Tibial nerve (tissue), 4 donors: ENCODE results near the gene SMIM34. TPM values are rescaled to one million over a fixed set of nuclear protein-coding genes. Genes with fewer than 3 reads are reported as not detected.
"Not testable (repeated sequence)": the region's sequence is repeated elsewhere in the genome, so short reads cannot be mapped to it uniquely, and the experiment has no call there.

Source experiments
- DNase-seq, 2 donors: peaks; one replicate each; pipeline ENCODE4 v3.0.0-alpha.2; 2019; ENCODE audit warnings: low spot score in 2 of 2
- H3K27ac ChIP-seq, 4 donors: fragments of 200-600 bp; sonication (generic) in 3 of 4; one replicate each; pipeline ENCODE4 v1.5.1; 2017 to 2019; ENCODE audit warnings: mild to moderate bottlenecking in 1 of 4
- H3K27me3 ChIP-seq, 2 donors: fragments of 200-600 bp; sonication (generic) in 1 of 2; one replicate each; pipeline versions ENCODE4 v1.5.1 to v1.6.0; 2017 to 2019
- H3K36me3 ChIP-seq, 3 donors: fragments of 200-600 bp; sonication (generic); one replicate each; pipeline ENCODE4 v1.5.1; 2018 to 2019
- H3K4me1 ChIP-seq, 4 donors: fragments of 200-600 bp; sonication (generic) in 3 of 4; one replicate each; pipeline ENCODE4 v1.5.1; 2017 to 2019
- H3K4me3 ChIP-seq, 4 donors: fragments of 200-600 bp; sonication (generic) in 3 of 4; one replicate each; pipeline ENCODE4 v1.5.1; 2017 to 2019; ENCODE audit warnings: mild to moderate bottlenecking in 1 of 4, moderate library complexity in 1 of 4
- H3K9me3 ChIP-seq, 4 donors: fragments of 200-600 bp; sonication (generic) in 3 of 4; one replicate each; pipeline ENCODE4 v1.5.1; 2017 to 2019
- WGBS, 2 donors: methylation state at CpG; one replicate each; pipeline ENCODE4 v1.1.5; 2018; 5-methylcytosine and 5-hydroxymethylcytosine counted together
- total RNA-seq, 4 donors: library from RNA; depleted of rRNA; stranded (reverse); fragments of >200 nt; gene quantifications; one replicate each; pipeline ENCODE4 v1.1.0, GENCODE V29; 2016

Gene SMIM34
- not detected for total RNA-seq

DNA sequence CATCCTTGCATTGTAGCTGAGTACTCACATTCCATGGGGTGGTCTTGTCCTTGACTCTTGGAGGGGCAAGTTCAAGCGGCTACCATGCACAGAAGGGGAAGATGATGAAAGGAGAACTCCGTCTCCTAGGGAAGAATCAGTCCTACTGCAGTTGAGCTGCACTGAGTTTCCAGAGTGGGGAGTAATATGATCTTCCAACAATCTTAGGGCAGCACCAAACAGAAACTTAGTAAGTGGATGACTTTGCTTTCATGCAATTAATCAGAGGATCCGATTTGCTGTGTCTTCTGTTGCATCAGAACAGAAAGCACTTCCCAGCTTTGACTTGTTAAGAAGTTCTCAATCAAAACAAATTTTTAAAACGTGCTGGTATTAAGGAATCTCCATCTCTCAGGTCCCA, at the start of gene SMIM34:
SMIM34 (minus strand) TSS at position 147 of the 400 bp plus-strand sequence; CDS start at position 35, 112 bp downstream.
- not testable (repeated sequence) for H3K4me3 ChIP-seq, H3K36me3 ChIP-seq, H3K27me3 ChIP-seq, H3K27ac ChIP-seq, H3K4me1 ChIP-seq, DNase-seq, H3K9me3 ChIP-seq
- WGBS, 2 donors = no CpG with 5 or more reads among the region's 4 CpGs

DNA sequence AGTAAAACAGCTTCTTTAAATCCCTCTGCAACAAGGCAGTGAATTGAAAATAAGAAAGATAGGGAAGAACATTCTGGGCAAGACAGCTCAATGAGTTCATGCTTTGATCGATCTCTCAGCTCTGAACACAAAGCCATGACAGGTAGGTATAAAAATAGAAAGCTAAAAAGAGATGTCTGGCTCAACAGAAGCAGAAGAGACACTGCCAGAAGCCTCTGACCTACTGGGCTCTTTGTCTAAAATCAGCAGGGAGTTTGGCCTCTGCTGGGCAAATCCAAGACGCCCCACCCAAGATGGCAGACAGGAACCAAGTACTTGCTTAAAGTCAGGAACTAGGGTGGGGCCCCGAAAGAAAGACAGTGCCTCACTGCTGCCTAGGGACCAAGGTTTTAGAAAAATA, 43.6 kb upstream of the SMIM34 start:
- not testable (repeated sequence) for H3K4me3 ChIP-seq, H3K9me3 ChIP-seq, H3K27ac ChIP-seq, H3K4me1 ChIP-seq, H3K36me3 ChIP-seq, DNase-seq, H3K27me3 ChIP-seq
- no CpG with 5 or more reads among the region's 3 CpGs for WGBS, 2 donors

- H3K27me3 ChIP-seq, H3K27ac ChIP-seq, H3K36me3 ChIP-seq, H3K9me3 ChIP-seq, H3K4me1 ChIP-seq, DNase-seq, H3K4me3 ChIP-seq: not testable (repeated sequence)
- WGBS, 2 donors = no CpG with 5 or more reads among the region's 36 CpGs
Measured at GRCh38 chr21:34459426-34459825, 35.7 kb upstream of the SMIM34 start.

- WGBS, 2 donors = no CpG with 5 or more reads among the region's 7 CpGs
- DNase-seq, H3K36me3 ChIP-seq, H3K4me3 ChIP-seq, H3K9me3 ChIP-seq, H3K27me3 ChIP-seq, H3K4me1 ChIP-seq, H3K27ac ChIP-seq: not testable (repeated sequence)
Measured at GRCh38 chr21:34458266-34458665, 34.5 kb upstream of the SMIM34 start.

DNA sequence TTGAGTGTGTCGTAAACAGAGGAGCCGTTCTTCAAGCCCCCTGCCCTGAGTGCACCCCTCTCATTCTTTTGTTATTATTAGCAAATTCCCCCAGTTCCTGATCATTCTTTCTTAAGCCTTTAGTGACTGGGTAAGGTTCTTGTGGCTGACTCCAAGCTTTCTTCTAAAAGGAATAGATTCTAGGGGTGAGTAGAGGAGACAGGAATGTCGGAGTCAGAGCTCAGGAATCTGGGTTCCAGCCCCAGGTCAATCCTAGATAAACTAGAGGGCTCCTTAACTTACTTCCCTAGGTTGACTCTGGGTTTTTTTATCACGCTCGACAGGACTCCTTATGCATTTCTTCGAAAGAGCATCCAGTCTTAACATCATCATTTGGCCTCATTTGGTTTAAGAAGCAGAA, 32.4 kb upstream of the SMIM34 start:
- not testable (repeated sequence) for H3K36me3 ChIP-seq, DNase-seq, H3K9me3 ChIP-seq, H3K27ac ChIP-seq, H3K4me3 ChIP-seq, H3K27me3 ChIP-seq, H3K4me1 ChIP-seq
- WGBS, 2 donors = no CpG with 5 or more reads among the region's 6 CpGs

DNA sequence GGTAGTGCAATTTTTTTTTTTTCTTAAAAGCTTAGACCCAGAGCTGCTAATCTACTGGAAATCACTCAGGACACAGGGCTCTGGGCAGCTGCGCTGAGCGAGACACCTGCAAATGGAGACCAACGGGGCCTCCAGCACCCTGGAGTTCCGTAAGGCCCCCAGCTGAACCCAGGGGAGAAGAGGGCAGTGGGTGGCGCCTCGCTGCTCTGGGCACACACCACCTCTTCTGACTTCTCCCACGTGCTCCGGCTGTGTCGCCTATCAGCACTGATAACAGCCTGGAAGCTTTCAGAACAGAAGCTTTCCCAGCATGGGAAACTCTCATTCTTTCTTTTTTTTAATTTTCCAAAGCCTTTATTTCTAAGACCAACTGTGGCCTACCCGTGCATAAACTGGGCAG, 31.9 kb upstream of the SMIM34 start:
- H3K27ac ChIP-seq, H3K9me3 ChIP-seq, DNase-seq, H3K36me3 ChIP-seq, H3K27me3 ChIP-seq, H3K4me1 ChIP-seq, H3K4me3 ChIP-seq: not testable (repeated sequence)
- WGBS, 2 donors = no CpG with 5 or more reads among the region's 10 CpGs

GRCh38 chr21:34447018-34447417, 23.3 kb upstream of the SMIM34 start:
- H3K27ac ChIP-seq, H3K4me3 ChIP-seq, H3K9me3 ChIP-seq, H3K36me3 ChIP-seq, H3K27me3 ChIP-seq, DNase-seq, H3K4me1 ChIP-seq: not testable (repeated sequence)
- no CpG with 5 or more reads among the region's 8 CpGs for WGBS, 2 donors

GRCh38 chr21:34443486-34443885, 19.7 kb upstream of the SMIM34 start:
- H3K27me3 ChIP-seq, H3K27ac ChIP-seq, H3K4me3 ChIP-seq, H3K9me3 ChIP-seq, DNase-seq, H3K36me3 ChIP-seq, H3K4me1 ChIP-seq: not testable (repeated sequence)
- WGBS, 2 donors = no CpG with 5 or more reads among the region's 4 CpGs

DNA sequence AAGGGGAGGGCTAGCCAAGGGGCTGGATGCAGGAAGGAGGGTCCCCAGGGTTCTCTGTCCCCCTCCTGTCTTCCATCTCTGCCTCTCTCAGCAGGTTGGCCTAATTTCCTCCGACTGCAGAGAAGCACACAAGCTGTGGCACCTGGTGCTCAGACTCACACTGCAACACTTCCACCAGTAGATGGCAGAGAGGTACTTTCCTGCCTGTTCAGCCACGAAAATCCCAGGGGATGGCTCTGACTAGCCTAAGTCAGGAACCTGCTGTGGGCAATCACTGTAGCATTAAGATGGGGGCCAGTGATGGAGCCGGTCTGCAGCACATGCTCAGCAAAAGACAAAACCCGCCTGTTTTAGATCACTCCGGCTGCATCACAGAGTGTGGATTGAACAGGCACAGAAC, 6.0 kb upstream of the SMIM34 start:
- not testable (repeated sequence) for H3K9me3 ChIP-seq, H3K36me3 ChIP-seq, H3K27me3 ChIP-seq, H3K27ac ChIP-seq, DNase-seq, H3K4me3 ChIP-seq, H3K4me1 ChIP-seq
- no CpG with 5 or more reads among the region's 5 CpGs for WGBS, 2 donors

- not testable (repeated sequence) for H3K36me3 ChIP-seq, H3K9me3 ChIP-seq, DNase-seq, H3K4me1 ChIP-seq, H3K27me3 ChIP-seq, H3K27ac ChIP-seq, H3K4me3 ChIP-seq
- WGBS, 2 donors = no CpG with 5 or more reads among the region's 6 CpGs
Measured at GRCh38 chr21:34428441-34428840, 4.7 kb upstream of the SMIM34 start.

- not testable (repeated sequence) for H3K9me3 ChIP-seq, H3K4me1 ChIP-seq, H3K4me3 ChIP-seq, DNase-seq, H3K36me3 ChIP-seq, H3K27ac ChIP-seq, H3K27me3 ChIP-seq
- no CpG with 5 or more reads among the region's 8 CpGs for WGBS, 2 donors
Measured at GRCh38 chr21:34427339-34427738, 3.6 kb upstream of the SMIM34 start.

DNA sequence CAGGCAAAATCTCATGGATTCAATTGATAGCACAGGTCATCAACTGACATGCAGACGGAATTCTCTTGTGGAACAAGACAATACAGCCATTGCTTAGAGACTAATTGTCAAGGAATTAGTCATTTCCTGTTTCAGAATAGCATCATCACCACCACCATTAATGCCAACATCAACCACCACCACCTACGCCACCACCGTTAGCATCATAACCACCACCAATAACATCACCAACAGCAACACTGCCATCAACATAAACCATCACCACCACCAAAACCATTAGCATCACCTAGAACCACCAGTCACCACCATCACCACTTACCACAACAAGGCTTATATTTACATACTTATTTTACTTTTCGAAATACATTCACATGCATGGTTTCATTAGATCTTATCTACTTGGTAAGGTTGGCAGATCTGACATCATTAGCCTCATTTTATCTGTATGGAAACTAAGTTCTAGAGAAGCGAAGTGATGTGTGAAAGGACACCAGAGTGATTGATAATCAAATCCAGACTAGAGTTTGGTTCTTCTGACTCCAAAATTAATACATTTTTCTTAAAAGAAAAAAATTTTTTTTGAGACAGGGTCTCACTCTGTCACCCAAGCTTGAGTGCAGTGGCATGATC, 6.2 kb downstream of the SMIM34 start:
- not testable (repeated sequence) for H3K27ac ChIP-seq, DNase-seq, H3K9me3 ChIP-seq, H3K27me3 ChIP-seq, H3K4me1 ChIP-seq, H3K36me3 ChIP-seq, H3K4me3 ChIP-seq
- no CpG with 5 or more reads among the region's 5 CpGs for WGBS, 2 donors

- H3K36me3 ChIP-seq, H3K4me1 ChIP-seq, H3K4me3 ChIP-seq, DNase-seq, H3K9me3 ChIP-seq, H3K27ac ChIP-seq, H3K27me3 ChIP-seq: not testable (repeated sequence)
- WGBS, 2 donors = no CpG with 5 or more reads among the region's 9 CpGs
Measured at GRCh38 chr21:34407294-34407693, 16.5 kb downstream of the SMIM34 start.

- not testable (repeated sequence) for H3K27me3 ChIP-seq, DNase-seq, H3K27ac ChIP-seq, H3K4me1 ChIP-seq, H3K36me3 ChIP-seq, H3K4me3 ChIP-seq, H3K9me3 ChIP-seq
- no CpG with 5 or more reads among the region's 2 CpGs for WGBS, 2 donors
Measured at GRCh38 chr21:34406676-34407075, 17.1 kb downstream of the SMIM34 start.

- DNase-seq, H3K27ac ChIP-seq, H3K9me3 ChIP-seq, H3K36me3 ChIP-seq, H3K4me3 ChIP-seq, H3K4me1 ChIP-seq, H3K27me3 ChIP-seq: not testable (repeated sequence)
- no CpG with 5 or more reads among the region's 6 CpGs for WGBS, 2 donors
Measured at GRCh38 chr21:34406102-34406501, 17.6 kb downstream of the SMIM34 start.
